K562 (cell line): ENCODE data around the gene TMEM222. TPM values are rescaled to one million over a fixed set of nuclear protein-coding genes. Genes with fewer than 3 reads are reported as not detected.
A peak's percentile ranks its signal among the peaks of the same experiment; 100 is the strongest.

ENCODE experiments used
- ATAC-seq: fragments of 200-7000 bp; cut with Tn5 transposase; 3 replicates; pipeline ENCODE4 v1.9.1; 2020; ENCODE audit warnings: moderate library complexity
- BruUV-seq: library from RNA; stranded (reverse); fragments of 400-500 nt; replicated peaks from 2 replicates; lab custom pipeline; 2021; lab: Mats Ljungman, UMichigan
- CTCF ChIA-PET: fragments of 300-600 bp; formaldehyde crosslinking; extraction: SDS; loops from one replicate; lab custom pipeline; 2021; ENCODE audit warnings: low intra/inter-chr PET ratio; lab: Yijun Ruan, JAX
- POLR2A ChIA-PET: fragments of 300-600, 350-650 bp; sonication (Branson Sonifier 250); formaldehyde crosslinking; extraction: SDS; loops from one replicate; lab custom pipeline; 2021; ENCODE audit warnings: antibody characterized with exemption, inconsistent platforms; lab: Yijun Ruan, JAX
- DNase-seq, 4 experiments: peaks; one replicate each; pipeline versions ENCODE4 v3.0.0 to v3.0.0-alpha.2; 2011 to 2018; ENCODE audit warnings: low spot score in 3 of 4, mixed read lengths in 3 of 4; ENCODE audit errors: extremely low read depth in 1 of 4
- FAIRE-seq: peaks from 2 replicates; lab custom pipeline; 2011; peaks lifted over from hg19 to GRCh38; lab: Jason Lieb, UNC
- H2AFZ ChIP-seq: 2 replicates; pipeline ENCODE4 v1.6.0; 2011; ENCODE audit warnings: low read depth, low read length, control low read depth, inconsistent platforms
- H3K27ac ChIP-seq: fragments of 200-600 bp; 3 replicates; pipeline ENCODE4 v1.8.0; 2011; ENCODE audit warnings: low read depth, mild to moderate bottlenecking, control low read depth, inconsistent platforms, low read length, moderate library complexity, mixed read lengths; ENCODE audit errors: extremely low read depth
- H3K27me3 ChIP-seq, 2 experiments: fragments of 300-600 bp in 1 of 2; 2 replicates in 1 of 2; 3 replicates in 1 of 2; pipeline versions ENCODE4 v1.6.0 to v1.8.0; 2011; ENCODE audit warnings: inconsistent platforms in 2 of 2, low read length in 2 of 2, mild to moderate bottlenecking in 1 of 2, mixed read lengths in 1 of 2, moderate library complexity in 1 of 2; ENCODE audit not compliant: control insufficient read depth in 2 of 2, insufficient read depth in 2 of 2
- H3K36me3 ChIP-seq: fragments of 300-600 bp; 3 replicates; pipeline ENCODE4 v1.8.0; 2011; ENCODE audit warnings: mild to moderate bottlenecking, low read length, inconsistent platforms; ENCODE audit not compliant: control insufficient read depth, insufficient read depth
- H3K4me1 ChIP-seq, 2 experiments: fragments of 200-600 bp in 1 of 2; replicated peaks in 1 of 2; 2 replicates in 1 of 2; 3 replicates in 1 of 2; pipeline versions ENCODE4 v1.5.1 to v1.8.0; 2011; ENCODE audit warnings: inconsistent platforms in 2 of 2, low read length in 2 of 2, mild to moderate bottlenecking in 1 of 2, mixed read lengths in 1 of 2, moderate library complexity in 1 of 2; ENCODE audit not compliant: control insufficient read depth in 2 of 2, insufficient read depth in 2 of 2
- H3K4me2 ChIP-seq: 2 replicates; pipeline ENCODE4 v1.6.1; 2011; ENCODE audit warnings: low read length, control low read depth, inconsistent platforms, mixed read lengths; ENCODE audit not compliant: insufficient read depth
- H3K4me3 ChIP-seq: fragments of 200-600 bp; sonication (generic), shearing (Covaris generic); 2 replicates; pipeline ENCODE4 v1.5.1; 2016; ENCODE audit warnings: control low read depth, inconsistent platforms
- H3K79me2 ChIP-seq: fragments of 200-600 bp; 3 replicates; pipeline ENCODE4 v1.8.0; 2011; ENCODE audit warnings: low read length, inconsistent platforms; ENCODE audit not compliant: control insufficient read depth, insufficient read depth
- H3K9ac ChIP-seq, 2 experiments: 2 replicates each; pipeline versions ENCODE4 v1.6.0 to v1.6.1; 2011; ENCODE audit warnings: low read depth in 2 of 2, low read length in 2 of 2, control low read depth in 1 of 2, inconsistent platforms in 1 of 2, mild to moderate bottlenecking in 1 of 2, mixed read lengths in 1 of 2; ENCODE audit not compliant: insufficient read depth in 1 of 2
- H3K9me1 ChIP-seq: one replicate; pipeline ENCODE4 v1.6.0; 2011; ENCODE audit warnings: inconsistent platforms, mild to moderate bottlenecking, low read length, moderate library complexity; ENCODE audit not compliant: control insufficient read depth, insufficient read depth
- H3K9me3 ChIP-seq: replicated peaks from 2 replicates; pipeline ENCODE4 v1.5.1; 2011; ENCODE audit warnings: low read depth, low read length, inconsistent platforms; ENCODE audit not compliant: control insufficient read depth, insufficient read depth
- H4K20me1 ChIP-seq: replicated peaks from 2 replicates; pipeline ENCODE4 v1.6.1; 2011; ENCODE audit warnings: low read length, inconsistent platforms, mixed read lengths; ENCODE audit not compliant: control insufficient read depth, insufficient read depth
- COPS2 ChIP-seq: fragments of 450-650 bp; conservative IDR thresholded peaks from 2 replicates; pipeline ENCODE4 v1.6.1; 2016; ENCODE audit warnings: mild to moderate bottlenecking, moderate library complexity
- IRF2 ChIP-seq: sonication (generic); formaldehyde crosslinking; IDR thresholded peaks from 2 replicates; pipeline ENCODE4 v1.8.1; 2022; ENCODE audit warnings: mild to moderate bottlenecking, missing genetic modification reagents
- PCBP1 ChIP-seq: fragments of 200-400 bp; formaldehyde crosslinking; IDR thresholded peaks from 2 replicates; pipeline ENCODE4 v1.6.1; 2018; ENCODE audit warnings: mild to moderate bottlenecking, low read depth, low read length; ENCODE audit not compliant: poor library complexity, severe bottlenecking
- TCF3 ChIP-seq: sonication (generic); formaldehyde crosslinking; IDR thresholded peaks from 2 replicates; pipeline ENCODE4 v1.4.0; 2020; ENCODE audit warnings: mild to moderate bottlenecking, missing genetic modification reagents
- ZNF23 ChIP-seq: fragments of 250-450 bp; sonication (Bioruptor Pico); IDR thresholded peaks from 2 replicates; pipeline ENCODE4 v1.4.0; 2020; ENCODE audit warnings: mild to moderate bottlenecking
- whole genome bisulfite sequencing: fragments of 100-300 bp; shearing (Covaris generic); methylation state at CpG from one replicate; pipeline ENCODE4 v1.1.6; 2016; ENCODE audit warnings: low coverage, mixed read lengths; ENCODE audit not compliant: insufficient coverage; ENCODE audit errors: missing lambda C conversion rate; 5-methylcytosine and 5-hydroxymethylcytosine counted together
- in situ Hi-C: fragments of 300-500 bp; cut with MboI; formaldehyde crosslinking; loops from 4 replicates; pipeline ENCODE4 v1.15.0; 2018; ENCODE audit warnings: inconsistent platforms, mixed read lengths
- intact Hi-C: fragments of 100-400 bp; cut with micrococcal nuclease; formaldehyde crosslinking; loops from 2 replicates; pipeline ENCODE4 v1.14.2; 2022
- polyA plus RNA-seq, 8 experiments: library from polyadenylated mRNA; depleted of rRNA in 4 of 8; stranded (reverse) in 5 of 8; unstranded in 3 of 8; fragments of >200 nt; fragmentation: Nextera tagmentation in 2 of 8; fragmentation: Illumina TruSeq in 1 of 8; extraction: Ambion mirVana in 2 of 8; extraction: Trizol in 1 of 8; gene quantifications; 2 replicates each; pipeline versions ENCODE4 v1.2.1 to v1.2.3, GENCODE V29; 2011 to 2014; ENCODE audit warnings: inconsistent platforms in 1 of 8, missing spikeins in 1 of 8
- total RNA-seq, 7 experiments: library from RNA; depleted of rRNA in 6 of 7; stranded (reverse); fragments of >200 nt in 6 of 7; fragmentation: Illumina TruSeq in 2 of 7; extraction: Trizol in 2 of 7; gene quantifications; 2 replicates each; pipeline versions ENCODE4 v1.2.1 to v1.2.3, GENCODE V29; 2011 to 2021; ENCODE audit warnings: low replicate concordance in 1 of 7
- TF ChIP-seq, protein P1 (sequence below): sonication (generic); formaldehyde crosslinking; IDR thresholded peaks from 2 replicates; pipeline ENCODE4 v1.8.0; 2022; ENCODE audit warnings: mild to moderate bottlenecking, missing genetic modification reagents
- TF ChIP-seq, protein P2 (sequence below), 2 experiments: IDR thresholded peaks; 2 replicates each; pipeline ENCODE4 v1.6.1; 2012; ENCODE audit warnings: improper control_type of control experiment in 2 of 2, low read depth in 2 of 2, low read length in 2 of 2, borderline replicate concordance in 1 of 2
- TF ChIP-seq, protein P3 (sequence below), 3 experiments: fragments of 200-800 bp in 1 of 3; fragments of 250-450 bp in 1 of 3; fragments of 450-650 bp in 1 of 3; sonication (Bioruptor Pico) in 1 of 3; sonication (Bioruptor generic) in 1 of 3; formaldehyde crosslinking in 1 of 3; IDR thresholded peaks; 2 replicates each; pipeline versions ENCODE4 v1.6.1 to v1.8.0; 2016 to 2022; ENCODE audit warnings: mild to moderate bottlenecking in 2 of 3, missing genetic modification characterization in 2 of 3, missing compliant biosample characterization in 1 of 3, moderate library complexity in 1 of 3

The TMEM222 gene
- total and polyA plus RNA-seq, 9 of the 15 experiments (the other 6 are each of a cell fraction or from before 2014, with no cell fraction given) = 6.9 to 48.0 (median 32.8) TPM

DNA sequence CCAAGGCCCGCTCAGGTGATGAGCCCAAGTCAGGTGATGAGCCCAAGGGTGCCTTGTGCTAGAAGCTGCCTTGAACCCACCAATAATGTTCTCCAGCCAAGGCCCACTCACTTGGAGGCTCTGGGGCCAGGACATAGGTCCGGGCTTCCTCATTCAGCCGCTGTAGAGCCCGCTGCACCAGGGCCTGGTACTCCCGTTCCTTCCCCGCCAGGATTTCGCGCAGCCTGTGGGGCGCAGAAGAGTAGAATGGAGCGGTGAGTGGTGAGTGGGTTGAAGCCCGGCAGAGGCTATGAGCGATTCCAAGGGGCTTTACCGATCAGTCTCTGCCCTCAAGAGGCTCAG lies 34.3 kb downstream of the TMEM222 start:
- intact Hi-C loops = loop anchor here (5.0 kb wide), 2 partner anchors 36 to 54 kb away; partner anchors contain the start of gene GPR3
- Histone ChIP-seq H3K27me3 (no peaks in the 10 kb centered on the region), H3K9ac (peak overlapping the region in 1 of 2 experiments; percentile 37; a peak in 1 of 4 replicates), H3K4me1 (peaks cover 15 to 53% of the 10 kb centered on the region in 2 experiments), H3K9me1 (no peaks in the 10 kb centered on the region), H4K20me1 (0 out of 2 replicates have a peak, but pooled peaks cover 10% of the 10 kb centered on the region), H3K79me2 (no peaks in the 10 kb centered on the region), H3K27ac (no peak overlapping the region), H2AFZ (no peak overlapping the region), H3K36me3 (peaks cover 12% of the 10 kb centered on the region; the same call in 2 of the 3 replicates), H3K9me3 (no peaks in the 10 kb centered on the region), H3K4me3 (no peak overlapping the region), H3K4me2 (no peak overlapping the region)
- BruUV-seq = no TSS peak
- CTCF ChIA-PET = interaction anchor here (1.7 kb wide), 1 partner anchor 56 kb away, joined by 4 read pairs; no protein-coding TSS in a partner anchor
- ATAC-seq = no peak
- TF ChIP-seq PCBP1 (no peak), TCF3 (CRISPR knock-in tag) (no peak), COPS2 (no peak), ZNF23 (CRISPR knock-in tag) (no peak), IRF2 (CRISPR knock-in tag) (no peak)
- TF ChIP-seq, protein P1, sequence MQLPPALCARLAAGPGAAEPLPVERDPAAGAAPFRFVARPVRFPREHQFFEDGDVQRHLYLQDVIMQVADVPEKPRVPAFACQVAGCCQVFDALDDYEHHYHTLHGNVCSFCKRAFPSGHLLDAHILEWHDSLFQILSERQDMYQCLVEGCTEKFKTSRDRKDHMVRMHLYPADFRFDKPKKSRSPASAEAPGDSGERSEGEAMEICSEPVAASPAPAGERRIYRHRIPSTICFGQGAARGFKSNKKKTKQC (CRISPR knock-in tag) = no peak
- TF ChIP-seq, protein P2, sequence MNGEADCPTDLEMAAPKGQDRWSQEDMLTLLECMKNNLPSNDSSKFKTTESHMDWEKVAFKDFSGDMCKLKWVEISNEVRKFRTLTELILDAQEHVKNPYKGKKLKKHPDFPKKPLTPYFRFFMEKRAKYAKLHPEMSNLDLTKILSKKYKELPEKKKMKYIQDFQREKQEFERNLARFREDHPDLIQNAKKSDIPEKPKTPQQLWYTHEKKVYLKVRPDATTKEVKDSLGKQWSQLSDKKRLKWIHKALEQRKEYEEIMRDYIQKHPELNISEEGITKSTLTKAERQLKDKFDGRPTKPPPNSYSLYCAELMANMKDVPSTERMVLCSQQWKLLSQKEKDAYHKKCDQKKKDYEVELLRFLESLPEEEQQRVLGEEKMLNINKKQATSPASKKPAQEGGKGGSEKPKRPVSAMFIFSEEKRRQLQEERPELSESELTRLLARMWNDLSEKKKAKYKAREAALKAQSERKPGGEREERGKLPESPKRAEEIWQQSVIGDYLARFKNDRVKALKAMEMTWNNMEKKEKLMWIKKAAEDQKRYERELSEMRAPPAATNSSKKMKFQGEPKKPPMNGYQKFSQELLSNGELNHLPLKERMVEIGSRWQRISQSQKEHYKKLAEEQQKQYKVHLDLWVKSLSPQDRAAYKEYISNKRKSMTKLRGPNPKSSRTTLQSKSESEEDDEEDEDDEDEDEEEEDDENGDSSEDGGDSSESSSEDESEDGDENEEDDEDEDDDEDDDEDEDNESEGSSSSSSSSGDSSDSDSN (IDR thresholded peaks at IDR 0.05; ENCODE audit: borderline replicate concordance in 1 of 2, low read depth in 2 of 2, low read length in 2 of 2) = no peak
- TF ChIP-seq, protein P3, sequence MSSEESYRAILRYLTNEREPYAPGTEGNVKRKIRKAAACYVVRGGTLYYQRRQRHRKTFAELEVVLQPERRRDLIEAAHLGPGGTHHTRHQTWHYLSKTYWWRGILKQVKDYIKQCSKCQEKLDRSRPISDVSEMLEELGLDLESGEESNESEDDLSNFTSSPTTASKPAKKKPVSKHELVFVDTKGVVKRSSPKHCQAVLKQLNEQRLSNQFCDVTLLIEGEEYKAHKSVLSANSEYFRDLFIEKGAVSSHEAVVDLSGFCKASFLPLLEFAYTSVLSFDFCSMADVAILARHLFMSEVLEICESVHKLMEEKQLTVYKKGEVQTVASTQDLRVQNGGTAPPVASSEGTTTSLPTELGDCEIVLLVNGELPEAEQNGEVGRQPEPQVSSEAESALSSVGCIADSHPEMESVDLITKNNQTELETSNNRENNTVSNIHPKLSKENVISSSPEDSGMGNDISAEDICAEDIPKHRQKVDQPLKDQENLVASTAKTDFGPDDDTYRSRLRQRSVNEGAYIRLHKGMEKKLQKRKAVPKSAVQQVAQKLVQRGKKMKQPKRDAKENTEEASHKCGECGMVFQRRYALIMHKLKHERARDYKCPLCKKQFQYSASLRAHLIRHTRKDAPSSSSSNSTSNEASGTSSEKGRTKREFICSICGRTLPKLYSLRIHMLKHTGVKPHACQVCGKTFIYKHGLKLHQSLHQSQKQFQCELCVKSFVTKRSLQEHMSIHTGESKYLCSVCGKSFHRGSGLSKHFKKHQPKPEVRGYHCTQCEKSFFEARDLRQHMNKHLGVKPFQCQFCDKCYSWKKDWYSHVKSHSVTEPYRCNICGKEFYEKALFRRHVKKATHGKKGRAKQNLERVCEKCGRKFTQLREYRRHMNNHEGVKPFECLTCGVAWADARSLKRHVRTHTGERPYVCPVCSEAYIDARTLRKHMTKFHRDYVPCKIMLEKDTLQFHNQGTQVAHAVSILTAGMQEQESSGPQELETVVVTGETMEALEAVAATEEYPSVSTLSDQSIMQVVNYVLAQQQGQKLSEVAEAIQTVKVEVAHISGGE (CRISPR knock-in tag; IDR thresholded peaks at IDR 0.05) = no peak
- in situ Hi-C loops = no loop called here
- no peak for FAIRE-seq
- WGBS = 89% methylated on average over 13 of the region's 13 CpGs
- no peak for DNase-seq
- POLR2A ChIA-PET = interaction anchor here (0.6 to 1.4 kb wide), 2 partner anchors 10 to 241 kb away, joined by 3 to 6 read pairs; partner anchors contain the start of gene MAP3K6
